OCI-LY7 (cell line): ENCODE results near the gene FBXO44. TPM values are rescaled to one million over a fixed set of nuclear protein-coding genes. Genes with fewer than 3 reads are reported as not detected.

Experiments
- BruUV-seq: library from RNA; stranded (reverse); fragments of 400-500 nt; replicated peaks from 2 replicates; lab custom pipeline; 2021; lab: Mats Ljungman, UMichigan
- CTCF ChIA-PET: fragments of 300-600 bp; sonication (Branson Sonifier 250); formaldehyde crosslinking; loops from one replicate; lab custom pipeline; 2022; ENCODE audit warnings: antibody characterized with exemption; ENCODE audit not compliant: unreplicated experiment; lab: Charles Lee
- POLR2A ChIA-PET: fragments of 300-600 bp; sonication (Branson Sonifier 250); formaldehyde crosslinking; loops from one replicate; lab custom pipeline; 2022; ENCODE audit warnings: antibody characterized with exemption; lab: Charles Lee
- DNase-seq: peaks from one replicate; pipeline ENCODE4 v3.0.0-alpha.2; 2015; ENCODE audit warnings: low spot score
- H2AFZ ChIP-seq: fragments of 200-600 bp; sonication (generic), shearing (Covaris generic); 2 replicates; pipeline ENCODE4 v1.6.1; 2014; ENCODE audit warnings: mild to moderate bottlenecking, antibody characterized with exemption, low read length, moderate library complexity
- H3K27ac ChIP-seq: fragments of 200-600 bp; sonication (generic); 2 replicates; pipeline ENCODE4 v1.5.1; 2014; ENCODE audit warnings: mixed run types, low read depth, mild to moderate bottlenecking, moderate library complexity, low read length, inconsistent platforms; ENCODE audit not compliant: poor library complexity, severe bottlenecking
- H3K36me3 ChIP-seq: fragments of 200-600 bp; sonication (generic); 2 replicates; pipeline ENCODE4 v1.6.1; 2014; ENCODE audit warnings: mild to moderate bottlenecking, antibody characterized with exemption, low read length, moderate library complexity, mixed read lengths; ENCODE audit not compliant: insufficient read depth
- H3K4me1 ChIP-seq: fragments of 200-600 bp; sonication (generic); 2 replicates; pipeline ENCODE4 v1.5.1; 2014; ENCODE audit warnings: mild to moderate bottlenecking, low read length; ENCODE audit not compliant: insufficient read depth, poor library complexity, severe bottlenecking
- H3K4me2 ChIP-seq: fragments of 200-600 bp; sonication (generic); 2 replicates; pipeline ENCODE4 v1.6.1; 2014; ENCODE audit warnings: mild to moderate bottlenecking, low read length
- H3K4me3 ChIP-seq: fragments of 200-600 bp; sonication (generic); 2 replicates; pipeline ENCODE4 v1.5.1; 2014; ENCODE audit warnings: mild to moderate bottlenecking, low read depth, low read length; ENCODE audit not compliant: poor library complexity, severe bottlenecking
- H3K79me2 ChIP-seq: fragments of 200-600 bp; sonication (generic); 2 replicates; pipeline ENCODE4 v1.6.1; 2016; ENCODE audit warnings: low read depth, mild to moderate bottlenecking, low read length, moderate library complexity, mixed read lengths; ENCODE audit not compliant: insufficient read depth
- H3K9me2 ChIP-seq: fragments of 200-600 bp; sonication (generic); 2 replicates; pipeline ENCODE4 v1.6.1; 2016; ENCODE audit warnings: mild to moderate bottlenecking, low read length, mixed read lengths; ENCODE audit not compliant: insufficient read depth
- H3K9me3 ChIP-seq: fragments of 200-600 bp; sonication (generic); 2 replicates; pipeline ENCODE4 v1.6.1; 2014; ENCODE audit warnings: mild to moderate bottlenecking, mixed run types, low read length, mixed read lengths
- H4K20me1 ChIP-seq: fragments of 200-600 bp; sonication (generic); 2 replicates; pipeline ENCODE4 v1.6.1; 2014; ENCODE audit warnings: mild to moderate bottlenecking, antibody characterized with exemption, low read length, moderate library complexity, mixed read lengths; ENCODE audit not compliant: insufficient read depth
- EZH2phosphoT487 ChIP-seq: fragments of 200-600 bp; sonication (generic); IDR thresholded peaks from 2 replicates; pipeline ENCODE4 v1.6.1; 2018; ENCODE audit warnings: low read depth, borderline replicate concordance, mild to moderate bottlenecking, mixed run types, antibody characterized with exemption, low read length, moderate library complexity, mixed read lengths
- intact Hi-C: fragments of 100-400 bp; cut with micrococcal nuclease; formaldehyde crosslinking; loops from one replicate; pipeline ENCODE4 v1.10.0; 2022; ENCODE audit not compliant: unreplicated experiment
- total RNA-seq, 2 experiments: library from RNA; depleted of rRNA in 1 of 2; stranded (reverse); fragments of >200 nt in 1 of 2; shearing (Covaris generic) in 1 of 2; gene quantifications; 2 replicates each; pipeline ENCODE4 v1.2.3, GENCODE V29; 2014 to 2022
- TF ChIP-seq, protein P1 (sequence below): fragments of 200-600 bp; sonication (generic); conservative IDR thresholded peaks from 2 replicates; pipeline ENCODE4 v1.5.1; 2014; ENCODE audit warnings: mild to moderate bottlenecking, antibody characterized with exemption, low read length, moderate library complexity, mixed read lengths

FBXO44 gene
- total RNA-seq, 2 experiments from 2014 or later = 16.2 to 20.8 TPM

DNA sequence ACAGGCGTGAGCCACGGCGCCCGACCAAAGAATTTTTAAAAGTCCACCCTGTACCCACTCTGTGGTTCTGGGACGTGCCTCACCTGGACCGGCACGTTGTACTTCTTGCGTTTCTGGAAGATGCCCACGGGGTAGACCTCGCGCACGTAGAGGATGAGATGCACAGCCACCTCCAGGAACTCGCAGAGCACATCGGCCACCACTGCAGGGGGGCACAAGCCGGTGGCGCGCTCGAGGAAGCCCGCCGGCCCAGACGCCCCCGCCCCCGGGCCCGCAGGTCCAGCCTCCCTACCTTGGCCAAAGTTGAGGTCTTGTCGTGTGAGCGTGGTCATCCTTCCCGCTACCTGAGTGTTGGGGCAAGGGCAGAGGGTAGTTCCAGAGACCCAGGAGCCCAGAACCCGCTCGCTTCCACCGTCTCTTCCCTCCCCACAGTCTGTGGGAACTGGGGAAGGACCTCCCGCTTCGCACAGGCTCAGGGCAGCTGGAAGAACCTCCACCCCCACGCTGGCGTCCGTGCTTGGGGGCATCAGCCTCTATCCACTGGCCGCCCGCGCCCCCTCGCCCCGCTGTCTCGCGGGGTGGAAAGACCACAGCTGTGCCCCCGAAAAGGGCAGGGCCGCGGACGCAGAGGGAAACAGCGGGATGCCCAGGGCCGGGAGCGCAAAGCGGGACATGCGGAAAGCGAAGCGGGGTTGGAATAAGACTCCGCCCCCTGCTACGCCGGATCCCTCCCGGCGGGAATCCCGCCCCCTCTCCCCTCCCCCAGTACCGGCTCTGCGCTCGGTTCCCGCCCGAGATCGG is 25.8 kb downstream of the FBXO44 start:
- intact Hi-C loops = loop anchor here (5.0 kb wide), 1 partner anchor 37 kb away; no protein-coding TSS in a partner anchor
- Histone ChIP-seq H3K9me2 (no peaks in the 10 kb centered on the region), H4K20me1 (no peaks in the 10 kb centered on the region), H3K4me3 (peak overlapping the region; percentile 86), H2AFZ (peak overlapping the region; percentile 96; the same call in 1 of the 2 replicates), H3K4me1 (peaks cover 27% of the 10 kb centered on the region), H3K79me2 (no peaks in the 10 kb centered on the region), H3K27ac (peak overlapping the region; percentile 95), H3K36me3 (peaks cover 25% of the 10 kb centered on the region; the same call in 1 of the 2 replicates), H3K9me3 (no peaks in the 10 kb centered on the region), H3K4me2 (peak overlapping the region; percentile 96)
- CTCF ChIA-PET = no interaction called here
- BruUV-seq = no TSS peak
- no peak for TF ChIP-seq EZH2phosphoT487
- TF ChIP-seq, protein P1, sequence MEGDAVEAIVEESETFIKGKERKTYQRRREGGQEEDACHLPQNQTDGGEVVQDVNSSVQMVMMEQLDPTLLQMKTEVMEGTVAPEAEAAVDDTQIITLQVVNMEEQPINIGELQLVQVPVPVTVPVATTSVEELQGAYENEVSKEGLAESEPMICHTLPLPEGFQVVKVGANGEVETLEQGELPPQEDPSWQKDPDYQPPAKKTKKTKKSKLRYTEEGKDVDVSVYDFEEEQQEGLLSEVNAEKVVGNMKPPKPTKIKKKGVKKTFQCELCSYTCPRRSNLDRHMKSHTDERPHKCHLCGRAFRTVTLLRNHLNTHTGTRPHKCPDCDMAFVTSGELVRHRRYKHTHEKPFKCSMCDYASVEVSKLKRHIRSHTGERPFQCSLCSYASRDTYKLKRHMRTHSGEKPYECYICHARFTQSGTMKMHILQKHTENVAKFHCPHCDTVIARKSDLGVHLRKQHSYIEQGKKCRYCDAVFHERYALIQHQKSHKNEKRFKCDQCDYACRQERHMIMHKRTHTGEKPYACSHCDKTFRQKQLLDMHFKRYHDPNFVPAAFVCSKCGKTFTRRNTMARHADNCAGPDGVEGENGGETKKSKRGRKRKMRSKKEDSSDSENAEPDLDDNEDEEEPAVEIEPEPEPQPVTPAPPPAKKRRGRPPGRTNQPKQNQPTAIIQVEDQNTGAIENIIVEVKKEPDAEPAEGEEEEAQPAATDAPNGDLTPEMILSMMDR = no peak
- DNase-seq = peak; percentile 19
- POLR2A ChIA-PET = interaction anchor here (0.6 to 2.2 kb wide), 3 partner anchors 27 to 360 kb away, joined by 4 to 16 read pairs (median 6); partner anchors contain the start of gene FBXO2

DNA sequence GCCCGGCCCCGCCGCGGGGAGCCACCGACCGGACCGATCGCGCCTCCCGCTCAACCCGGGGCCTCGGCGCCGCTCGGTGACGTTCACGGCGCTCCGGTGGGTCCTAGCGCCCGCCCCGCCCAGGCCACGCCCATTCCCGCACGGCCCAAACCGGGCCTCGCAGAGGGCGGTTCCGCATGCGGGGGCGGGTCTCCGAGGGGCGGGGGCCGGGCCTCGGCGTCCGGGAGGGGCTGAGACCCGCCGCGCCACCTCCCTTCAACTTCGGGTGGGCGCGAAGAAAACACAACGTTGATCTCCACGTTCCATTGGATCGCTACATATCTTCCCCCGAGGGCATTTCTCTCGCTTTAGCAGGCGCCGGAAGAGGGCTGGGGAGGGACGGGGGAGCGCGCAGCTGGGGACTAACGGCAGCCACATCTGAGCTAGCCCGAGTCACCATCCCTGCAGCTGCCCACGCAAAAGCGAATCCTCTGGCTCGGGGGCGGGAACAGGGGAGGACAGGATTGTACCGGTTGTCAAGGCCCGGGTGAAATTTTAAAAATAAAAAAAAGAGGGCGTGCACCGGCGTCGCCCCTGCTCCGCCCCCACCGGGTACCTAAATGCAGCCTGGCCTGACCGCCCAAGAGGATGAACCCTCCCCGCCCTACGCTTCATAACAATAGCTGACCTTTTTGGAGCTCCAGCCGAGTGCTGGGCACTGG is 26.5 kb downstream of the FBXO44 start, which contains the start of gene MAD2L2:
Gene MAD2L2 (minus strand): TSS at position 78 of the 701 bp plus-strand sequence. CDS start 547 bp downstream, outside the sequence.
- peak within 1 kb of the TSS; percentile 96 for H2AFZ ChIP-seq
- TF ChIP-seq, protein P1 = no peak
- no peak for TF ChIP-seq EZH2phosphoT487
- peak within 1 kb of the TSS; percentile 100 for H3K4me2 ChIP-seq
- peak within 1 kb of the TSS; percentile 86 for H3K4me3 ChIP-seq
- H3K36me3 ChIP-seq = peaks cover 18% of the 10 kb centered on the region; the same call in 1 of the 2 replicates
- peak; percentile 92 for DNase-seq
- H3K4me1 ChIP-seq = peaks cover 27% of the 10 kb centered on the region
- H3K27ac ChIP-seq = peak within 1 kb of the TSS; percentile 95
- ChIA-PET POLR2A (interaction anchor here (0.6 to 2.2 kb wide), 6 partner anchors 13 to 359 kb away, joined by 3 to 16 read pairs (median 5); partner anchors contain the start of genes AGTRAP and FBXO2), CTCF (interaction anchor here (0.5 to 0.7 kb wide), 2 partner anchors 30 to 225 kb away, joined by 3 to 4 read pairs; no protein-coding TSS in a partner anchor)
- no peaks in the 10 kb centered on the region for H3K9me3 ChIP-seq
- intact Hi-C loops = loop anchor here (5.0 kb wide), 1 partner anchor 36 kb away; no protein-coding TSS in a partner anchor
- TSS peak; percentile 71 for BruUV-seq
- H3K79me2 ChIP-seq = no peaks in the 10 kb centered on the region
- H4K20me1 ChIP-seq = no peaks in the 10 kb centered on the region
- no peaks in the 10 kb centered on the region for H3K9me2 ChIP-seq
